ENCODE results near the gene SPDEF. TPM values are rescaled to one million over a fixed set of nuclear protein-coding genes. Genes with fewer than 3 reads are reported as not detected.

Gene SPDEF
- total and polyA plus RNA-seq, 11 donors: 0.12 to 0.46 (median 0.23) TPM; not detected in 2

DNA sequence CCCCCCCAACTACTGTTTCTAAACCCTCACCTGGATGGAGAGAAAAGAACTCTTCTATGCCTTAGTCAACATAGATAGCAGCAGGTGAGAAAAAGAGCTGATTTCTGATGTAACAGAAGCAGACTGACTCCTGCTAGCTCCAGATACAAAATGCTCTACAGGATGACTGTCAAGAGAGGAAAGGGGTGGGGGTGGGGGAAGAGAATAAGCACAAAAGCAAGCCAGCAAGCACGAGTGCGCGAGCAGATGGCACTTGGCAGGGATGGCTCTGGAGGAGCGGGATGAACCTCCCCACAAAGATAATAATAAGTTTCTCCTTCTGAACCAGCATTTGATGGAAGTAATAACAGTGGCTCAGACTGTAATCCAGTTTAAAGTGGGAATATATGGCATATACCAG, 45.6 kb upstream of the SPDEF start:
- Histone ChIP-seq H3K36me3 (peaks cover 0 to 34% (median 21%) of the 10 kb centered on the region in 9 donors), H3K27me3 (no peaks in the 10 kb centered on the region), H3K9me3 (no peaks in the 10 kb centered on the region), H3K4me1 (peaks cover 9 to 55% (median 34%) of the 10 kb centered on the region in 12 donors), H3K27ac (peak overlapping the region in 10 of 12 donors; percentile 10 to 76 (median 37)), H3K4me3 (peak overlapping the region in 2 of 12 donors; percentile 21 to 22)
- ATAC-seq (peak; percentile 13 to 45 (median 28)), DNase-seq (no peak)
- TF ChIP-seq POLR2A (IDR thresholded peaks at IDR 0.05) (no peak), CTCF (IDR thresholded peaks at IDR 0.05) (no peak)
- WGBS, 4 donors: 25 to 45% (median 36%) methylated on average over 4 of the region's 4 CpGs
- intact Hi-C loops (cut with DNase I): loop anchor here in 6 of 10 donors (10.0 kb wide), 4 partner anchors 137 to 437 kb away; partner anchors contain the start of genes PACSIN1 (in 2 of the 6) and SMIM29 (in 1 of the 6)

DNA sequence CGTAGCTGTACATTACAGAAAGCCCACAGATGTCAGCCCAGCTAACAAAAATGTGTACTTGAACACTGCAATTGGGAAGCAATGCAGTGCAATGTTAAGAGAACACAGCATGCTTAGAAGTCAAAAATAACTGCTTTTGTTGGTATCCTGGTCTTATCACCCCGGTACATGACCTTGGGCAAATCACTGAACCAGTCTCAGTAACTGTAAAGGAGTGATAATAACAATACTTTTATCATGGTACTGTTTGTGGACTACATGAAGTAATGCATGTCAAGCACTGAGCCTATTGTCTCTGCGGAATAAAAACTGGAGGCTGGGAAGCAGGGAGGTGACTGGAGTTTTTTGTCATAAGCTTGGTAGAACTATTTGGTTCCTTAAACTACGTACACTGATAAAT, 44.7 kb upstream of the SPDEF start:
- intact Hi-C loops (cut with DNase I): loop anchor here in 6 of 10 donors (10.0 kb wide), 4 partner anchors 136 to 436 kb away; partner anchors contain the start of genes PACSIN1 (in 2 of the 6) and SMIM29 (in 1 of the 6)
- WGBS, 4 donors: 57 to 69% (median 62%) methylated on average over 4 of the region's 4 CpGs
- peak overlapping the region in 2 of 12 donors; percentile 21 to 22 for H3K4me3 ChIP-seq
- no peak for DNase-seq
- peak overlapping the region; percentile 10 to 76 (median 44) for H3K27ac ChIP-seq
- no peaks in the 10 kb centered on the region for H3K9me3 ChIP-seq
- H3K27me3 ChIP-seq: no peaks in the 10 kb centered on the region
- H3K36me3 ChIP-seq: peaks cover 0 to 25% (median 13%) of the 10 kb centered on the region in 9 donors
- H3K4me1 ChIP-seq: peaks cover 9 to 55% (median 34%) of the 10 kb centered on the region in 12 donors
- ATAC-seq: peak in 3 of 4 donors; percentile 16 to 58 (median 41)
- TF ChIP-seq CTCF (IDR thresholded peaks at IDR 0.05): no peak
- no peak for TF ChIP-seq POLR2A (IDR thresholded peaks at IDR 0.05)

DNA sequence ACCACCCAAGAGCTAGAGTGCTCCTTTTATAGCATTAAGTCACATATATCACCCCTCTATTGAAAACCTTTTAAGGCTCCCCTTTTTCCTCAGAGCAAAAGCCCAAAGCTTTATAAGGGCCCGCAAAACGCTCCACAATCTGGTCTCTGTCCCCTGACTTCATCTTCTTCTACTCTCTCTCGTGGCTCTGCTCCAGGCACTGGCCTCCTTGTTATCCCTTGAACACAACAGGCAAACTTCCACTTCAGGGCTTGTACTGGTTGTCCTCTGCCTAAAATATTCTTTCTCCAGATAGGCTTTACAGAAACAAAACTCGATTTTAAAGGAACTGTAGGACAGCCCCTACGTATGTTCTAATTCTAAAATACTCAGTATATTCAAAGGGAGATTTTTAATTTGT, 44.0 kb upstream of the SPDEF start:
- TF ChIP-seq CTCF (IDR thresholded peaks at IDR 0.05) (no peak), POLR2A (IDR thresholded peaks at IDR 0.05) (no peak)
- Histone ChIP-seq H3K4me1 (peaks cover 9 to 59% (median 34%) of the 10 kb centered on the region in 12 donors), H3K36me3 (peaks cover 0 to 18% (median 6%) of the 10 kb centered on the region in 9 donors), H3K27me3 (no peaks in the 10 kb centered on the region), H3K27ac (peak overlapping the region; percentile 10 to 76 (median 44)), H3K4me3 (peak overlapping the region in 2 of 12 donors; percentile 21 to 22), H3K9me3 (no peaks in the 10 kb centered on the region)
- intact Hi-C loops (cut with DNase I): loop anchor here in 6 of 10 donors (10.0 kb wide), 4 partner anchors 135 to 435 kb away; partner anchors contain the start of genes PACSIN1 (in 2 of the 6) and SMIM29 (in 1 of the 6)
- DNase-seq: peak in 1 of 5 donors; percentile 33
- ATAC-seq: peak; percentile 30 to 74 (median 46)
- 53 to 69% (median 59%) methylated on average over 5 of the region's 5 CpGs for WGBS, 4 donors

- no peaks in the 10 kb centered on the region for H3K27me3 ChIP-seq
- ATAC-seq (peak; percentile 58 to 69 (median 64)), DNase-seq (peak in 1 of 5 donors; percentile 43)
- H3K27ac ChIP-seq: peak overlapping the region in 10 of 12 donors; percentile 0 to 69 (median 36)
- intact Hi-C loops (cut with DNase I): no loop called here
- WGBS, 4 donors: 26 to 40% (median 38%) methylated on average over 3 of the region's 3 CpGs
- no peak for TF ChIP-seq POLR2A (IDR thresholded peaks at IDR 0.05)
- TF ChIP-seq CTCF (IDR thresholded peaks at IDR 0.05): no peak
- no peaks in the 10 kb centered on the region for H3K9me3 ChIP-seq
- peak overlapping the region in 1 of 12 donors; percentile 2 for H3K4me3 ChIP-seq
- H3K4me1 ChIP-seq: peaks cover 9 to 72% (median 42%) of the 10 kb centered on the region in 12 donors
- H3K36me3 ChIP-seq: peaks cover 0 to 6% (median 0%) of the 10 kb centered on the region in 9 donors
These were observed 42.6 kb upstream of the SPDEF start for GRCh38 chr6:34598712-34599111.

Measured in heart left ventricle (tissue), 16 donors.